HL-60 (cell line): ENCODE data around the gene SIGLEC12.

Experiments used
- DNase-seq, 2 experiments: peaks; one replicate each; pipeline ENCODE4 v3.0.0-alpha.2; 2010 to 2020; ENCODE audit warnings: low read depth in 1 of 2, low spot score in 1 of 2
- H3K27ac ChIP-seq: fragments of 250-450 bp; sonication (Bioruptor Pico); replicated peaks from 2 replicates; pipeline ENCODE4 v1.5.1; 2020; ENCODE audit warnings: mild to moderate bottlenecking, moderate library complexity
- H3K27me3 ChIP-seq: fragments of 250-450 bp; sonication (Bioruptor Pico); 2 replicates; pipeline ENCODE4 v1.5.1; 2021; ENCODE audit warnings: mild to moderate bottlenecking, moderate library complexity; ENCODE audit not compliant: insufficient read depth, poor library complexity, severe bottlenecking
- H3K4me3 ChIP-seq: replicated peaks from 2 replicates; pipeline ENCODE4 v1.5.1; 2011; ENCODE audit warnings: mild to moderate bottlenecking, control low read depth, low read length; ENCODE audit not compliant: insufficient read depth
- CTCF ChIP-seq: IDR thresholded peaks from one replicate; pipeline ENCODE4 v1.5.1; 2011; ENCODE audit warnings: low read length, control low read depth, inconsistent platforms; ENCODE audit not compliant: insufficient read depth
- GABPA ChIP-seq: IDR thresholded peaks from 2 replicates; pipeline ENCODE4 v1.6.1; 2012; ENCODE audit warnings: low read depth
- POLR2AphosphoS5 ChIP-seq: IDR thresholded peaks from 2 replicates; pipeline ENCODE4 v1.6.1; 2012; ENCODE audit warnings: low read depth
- REST ChIP-seq: IDR thresholded peaks from 2 replicates; pipeline ENCODE4 v1.6.1; 2012; ENCODE audit warnings: low read depth; ENCODE audit not compliant: insufficient replicate concordance
- SPI1 ChIP-seq: IDR thresholded peaks from 2 replicates; pipeline ENCODE4 v1.6.1; 2012; ENCODE audit warnings: low read depth, mild to moderate bottlenecking, borderline replicate concordance

SIGLEC12 gene

GRCh38 chr19:51462276-51462675 is 39.3 kb downstream of the SIGLEC12 start:
- no peak overlapping the region for H3K4me3 ChIP-seq
- peak overlapping the region; percentile 88 for H3K27ac ChIP-seq
- H3K27me3 ChIP-seq: no peaks in the 10 kb centered on the region
- TF ChIP-seq SPI1: no peak
- no peak for TF ChIP-seq GABPA
- TF ChIP-seq REST: no peak
- no peak for TF ChIP-seq POLR2AphosphoS5
- TF ChIP-seq CTCF: no peak
- no peak for DNase-seq

GRCh38 chr19:51461723-51462161 is 39.9 kb downstream of the SIGLEC12 start:
- H3K27me3 ChIP-seq: no peaks in the 10 kb centered on the region
- TF ChIP-seq POLR2AphosphoS5 (no peak; the same call in 1 of the 2 replicates), CTCF (no peak), GABPA (no peak), REST (no peak), SPI1 (no peak)
- peak in 1 of 2 experiments; percentile 82 for DNase-seq
- H3K27ac ChIP-seq: peak overlapping the region; percentile 88
- H3K4me3 ChIP-seq: no peak overlapping the region

- no peak overlapping the region for H3K4me3 ChIP-seq
- H3K27me3 ChIP-seq: no peaks in the 10 kb centered on the region
- DNase-seq: peak in 1 of 2 experiments; percentile 83
- peak overlapping the region; percentile 88 for H3K27ac ChIP-seq
- no peak; the same call in 1 of the 2 replicates for TF ChIP-seq SPI1
- TF ChIP-seq CTCF: no peak
- no peak for TF ChIP-seq REST
- TF ChIP-seq GABPA: peak; percentile 98
- 0 out of 2 replicates have a peak, but pooled peaks have one; percentile 63 for TF ChIP-seq POLR2AphosphoS5
Observed at GRCh38 chr19:51460164-51460992, 41.2 kb downstream of the SIGLEC12 start.
